ENCODE data around the gene SH2D3C. TPM values are rescaled to one million over a fixed set of nuclear protein-coding genes. Genes with fewer than 3 reads are reported as not detected.
A peak's percentile ranks its signal among the peaks of the same experiment; 100 is the strongest.

Gene SH2D3C
- total RNA-seq, 2 donors from 2014 or later: 23.9 to 29.1 TPM

DNA sequence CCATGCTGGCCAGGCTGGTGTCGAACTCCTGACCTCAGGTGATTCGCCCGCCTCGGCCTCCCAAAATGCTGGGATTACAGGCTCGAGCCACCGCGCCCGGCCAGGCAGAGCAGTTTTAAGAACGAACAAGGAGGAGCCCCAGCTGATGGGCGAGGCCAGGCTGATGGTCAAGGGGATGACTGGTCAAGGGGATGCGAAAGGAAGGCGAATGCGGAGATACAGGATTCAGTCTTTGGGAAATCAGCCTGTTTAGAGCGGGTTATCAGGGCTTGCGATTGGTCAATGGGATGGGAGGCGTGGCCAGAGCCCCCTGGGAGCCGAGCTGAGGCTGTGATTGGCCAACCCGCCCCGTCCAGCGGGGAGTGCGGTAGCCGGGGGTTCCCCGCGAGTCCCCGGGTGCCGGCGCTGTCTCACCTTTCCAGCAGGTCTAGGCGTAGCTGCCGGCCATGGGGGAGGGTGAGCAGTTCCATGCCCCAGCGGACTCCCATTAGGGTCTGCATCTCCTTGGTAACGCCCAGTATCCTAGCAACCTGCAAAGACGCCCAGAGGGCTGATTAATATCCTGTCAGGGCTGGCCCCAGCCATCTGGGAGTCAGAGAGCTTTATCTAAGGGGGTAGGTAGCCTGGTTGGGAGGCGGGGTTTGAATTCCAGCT, 35.9 kb downstream of the SH2D3C start:
- Mint-ChIP-seq H3K4me1 (ENCODE audit: low read depth in 2 of 2) (peaks cover 0 to 8% of the 10 kb centered on the region in 2 donors), H3K4me3 (no peak overlapping the region), H3K27me3 (no peaks in the 10 kb centered on the region), H3K9me3 (no peaks in the 10 kb centered on the region), H3K36me3 (no peaks in the 10 kb centered on the region), H3K27ac (peak overlapping the region in 1 of 2 donors; percentile 61)
- DNase-seq (ENCODE audit: low spot score) (no peak), ATAC-seq (no peak)

DNA sequence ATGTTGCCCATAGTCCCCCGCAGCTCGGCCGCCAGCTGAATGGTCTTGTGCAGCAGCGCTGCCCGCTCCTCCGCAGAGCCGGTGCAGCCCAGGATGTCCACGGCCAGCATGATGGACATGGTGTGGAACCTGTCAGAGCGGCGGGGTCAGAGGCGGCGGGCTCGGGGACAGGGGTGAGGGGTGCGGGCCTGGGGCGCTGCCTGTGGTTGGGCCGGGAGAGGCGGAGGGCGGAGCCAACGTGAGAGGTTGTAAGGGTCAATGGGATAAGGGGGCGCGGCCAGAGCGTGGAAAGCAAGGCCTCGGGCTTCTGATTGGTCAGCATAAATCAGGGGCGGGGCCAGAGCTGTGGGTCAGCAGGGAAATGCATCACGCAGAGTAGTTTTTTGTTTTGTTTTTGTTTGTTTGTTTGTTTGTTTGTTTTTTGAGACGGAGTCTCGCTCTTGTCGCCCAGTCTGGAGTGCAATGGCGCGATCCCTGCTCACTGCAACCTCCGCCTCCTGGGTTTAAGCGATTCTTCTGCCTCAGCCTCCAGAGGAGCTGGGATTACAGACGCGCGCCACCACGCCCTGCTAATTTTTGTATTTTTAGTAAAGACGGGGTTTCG, 36.5 kb downstream of the SH2D3C start:
- peak in 1 of 2 donors; percentile 21 for ATAC-seq
- Mint-ChIP-seq H3K4me1 (ENCODE audit: low read depth in 2 of 2) (peaks cover 0 to 2% of the 10 kb centered on the region in 2 donors), H3K9me3 (no peaks in the 10 kb centered on the region), H3K27ac (peak overlapping the region; percentile 31 to 61), H3K4me3 (no peak overlapping the region), H3K36me3 (no peaks in the 10 kb centered on the region), H3K27me3 (no peaks in the 10 kb centered on the region)
- no peak for DNase-seq (ENCODE audit: low spot score)

DNA sequence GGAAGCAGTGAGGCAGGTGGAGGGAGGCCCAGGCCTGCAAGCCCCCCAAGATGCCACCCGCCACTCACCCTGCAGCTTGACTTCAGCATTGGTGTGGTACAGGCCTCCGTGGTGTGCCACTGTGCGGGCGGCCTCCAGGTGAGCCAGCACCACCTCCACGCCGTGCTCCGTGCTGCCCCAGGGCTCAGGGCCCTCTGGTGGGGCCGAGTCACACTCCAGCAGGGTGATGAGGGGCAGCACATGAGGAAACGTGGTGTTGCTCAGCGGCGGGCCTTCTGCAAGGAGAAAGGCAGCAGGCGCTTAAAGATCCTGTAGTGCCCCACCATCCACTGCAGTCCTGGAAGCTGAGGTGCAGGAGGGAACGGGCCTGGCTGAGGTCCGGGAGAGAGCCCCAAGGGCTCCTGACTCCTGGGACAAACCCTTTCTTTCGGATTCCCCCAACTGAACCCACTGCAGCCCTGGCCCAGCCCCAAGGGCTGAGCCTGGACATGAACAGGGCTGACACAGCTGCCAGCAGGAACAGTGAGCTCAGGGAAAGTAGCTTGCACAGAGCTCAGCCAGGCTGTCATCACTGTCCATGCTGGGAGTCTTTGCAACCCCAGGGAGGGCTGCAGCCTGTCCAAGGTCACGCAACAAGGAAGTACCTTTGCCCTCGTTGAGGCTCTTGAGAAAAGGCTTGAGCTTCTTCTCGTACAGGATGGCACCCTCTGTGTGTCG, 38.7 kb downstream of the SH2D3C start:
- Mint-ChIP-seq H3K27me3 (no peaks in the 10 kb centered on the region), H3K27ac (no peak overlapping the region), H3K4me1 (ENCODE audit: low read depth in 2 of 2) (peaks cover 9 to 12% of the 10 kb centered on the region in 2 donors), H3K9me3 (no peaks in the 10 kb centered on the region), H3K4me3 (no peak overlapping the region), H3K36me3 (no peaks in the 10 kb centered on the region)
- DNase-seq (ENCODE audit: low spot score): no peak
- ATAC-seq: no peak

DNA sequence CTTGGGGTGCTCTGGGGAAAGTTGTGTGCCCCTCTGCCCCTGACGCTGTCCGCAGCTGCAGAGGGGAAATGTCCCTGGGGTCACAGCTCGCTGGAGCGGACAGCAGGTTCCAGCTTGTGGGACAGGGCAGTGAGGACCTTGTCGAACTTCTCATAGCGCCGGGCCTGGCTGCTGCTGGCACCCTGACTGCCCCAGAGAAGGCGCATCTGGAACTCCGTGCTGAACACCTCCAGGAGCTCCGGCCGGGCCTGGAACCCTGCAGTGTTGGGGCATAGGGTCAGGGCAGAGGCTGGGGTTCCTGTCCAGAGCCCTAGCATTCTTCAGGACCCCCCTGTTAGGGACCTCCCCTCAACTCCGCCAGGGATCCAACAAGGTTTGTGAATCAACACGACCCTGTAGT, 39.8 kb downstream of the SH2D3C start:
- Mint-ChIP-seq H3K36me3 (no peaks in the 10 kb centered on the region), H3K4me3 (no peak overlapping the region), H3K4me1 (ENCODE audit: low read depth in 2 of 2) (peaks cover 16% of the 10 kb centered on the region in 2 donors), H3K9me3 (no peaks in the 10 kb centered on the region), H3K27me3 (no peaks in the 10 kb centered on the region), H3K27ac (peak overlapping the region; percentile 50 to 69)
- no peak for DNase-seq (ENCODE audit: low spot score)
- no peak for ATAC-seq

DNA sequence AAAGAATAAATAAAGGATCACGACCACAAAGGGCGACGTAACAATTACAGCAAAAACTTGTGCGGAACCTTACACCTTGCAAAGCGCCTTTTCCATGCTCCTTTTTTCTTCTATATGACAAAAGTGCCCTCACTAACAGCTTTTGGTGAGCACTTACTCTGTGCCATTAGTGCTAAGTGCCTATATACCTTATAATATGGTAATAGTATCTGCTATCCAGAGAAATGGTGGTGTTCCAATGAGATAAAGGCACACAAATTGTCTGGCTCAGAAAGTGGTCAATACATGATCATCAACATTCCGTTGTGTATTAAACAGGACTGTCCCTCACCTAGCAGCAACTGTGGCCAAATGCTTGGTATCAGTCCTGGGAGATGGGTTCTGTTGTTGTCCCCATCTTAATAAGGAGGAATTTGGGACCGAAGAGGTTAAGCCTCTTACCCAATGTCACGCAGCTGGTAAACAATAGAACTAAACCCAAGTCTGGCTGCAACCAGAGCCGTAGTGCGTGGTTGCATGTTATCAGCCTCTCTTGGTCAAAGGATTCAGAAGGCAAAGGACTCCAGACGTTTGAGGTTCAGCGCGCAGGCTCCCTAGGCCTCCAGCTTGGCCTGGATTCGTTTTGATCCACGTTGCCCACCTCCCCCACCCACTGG, 42.8 kb downstream of the SH2D3C start:
- ATAC-seq: no peak
- no peak for DNase-seq (ENCODE audit: low spot score)
- Mint-ChIP-seq H3K27me3 (no peaks in the 10 kb centered on the region), H3K27ac (peak overlapping the region; percentile 75 to 85), H3K4me3 (peak overlapping the region; percentile 78), H3K4me1 (ENCODE audit: low read depth in 2 of 2) (peaks cover 19 to 22% of the 10 kb centered on the region in 2 donors), H3K9me3 (no peaks in the 10 kb centered on the region), H3K36me3 (no peaks in the 10 kb centered on the region)

DNA sequence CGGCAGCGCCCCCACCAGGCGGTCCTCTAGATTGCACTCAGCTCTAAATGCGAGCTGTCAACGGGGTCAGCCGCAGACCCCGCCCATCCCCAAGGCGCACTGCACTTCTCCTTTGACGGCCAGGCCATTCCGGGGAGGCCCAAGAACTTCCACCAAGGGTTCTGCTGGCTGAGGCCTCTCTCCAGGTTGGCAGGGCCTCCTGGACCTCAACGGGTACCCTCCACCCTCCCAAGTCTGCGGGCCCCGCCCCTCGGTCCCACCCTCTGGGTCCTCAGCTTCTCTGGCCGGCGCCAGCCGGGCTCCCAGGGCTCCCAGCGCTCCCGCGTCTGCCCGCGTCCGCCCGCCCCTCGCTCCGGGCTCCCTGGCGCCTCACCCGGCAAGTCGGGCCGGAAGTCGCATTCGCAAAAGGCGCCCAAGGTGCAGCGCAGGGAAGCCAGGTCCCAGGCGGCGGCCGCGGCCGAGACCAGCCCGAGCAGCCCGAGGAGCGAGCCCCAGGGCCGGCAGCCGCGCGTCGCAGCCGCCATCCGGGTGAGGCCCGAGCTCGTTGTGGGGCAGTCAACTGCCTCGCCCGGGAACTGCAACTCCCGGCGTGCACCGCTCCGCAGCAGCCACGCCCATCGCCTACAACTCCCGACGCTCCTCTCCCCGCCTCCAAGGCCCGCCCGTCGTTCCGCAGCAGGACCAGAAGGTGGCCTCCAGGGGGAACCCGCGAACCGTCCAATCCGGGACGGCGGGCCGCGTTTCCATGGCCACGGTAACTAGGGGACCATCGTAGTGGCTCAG, 43.5 kb downstream of the SH2D3C start, which contains the start of gene TOR2A:
TSS of gene TOR2A (minus strand) at position 548 of the 783 bp plus-strand sequence. CDS start at position 524, 24 bp downstream.
- H3K4me1 Mint-ChIP-seq (ENCODE audit: low read depth in 2 of 2): peaks cover 19 to 22% of the 10 kb centered on the region in 2 donors
- H3K4me3 Mint-ChIP-seq: peak within 1 kb of the TSS; percentile 78
- ATAC-seq: peak; percentile 96 to 97
- H3K9me3 Mint-ChIP-seq: no peaks in the 10 kb centered on the region
- no peaks in the 10 kb centered on the region for H3K27me3 Mint-ChIP-seq
- peak; percentile 97 for DNase-seq (ENCODE audit: low spot score)
- no peaks in the 10 kb centered on the region for H3K36me3 Mint-ChIP-seq
- peak within 1 kb of the TSS; percentile 75 to 85 for H3K27ac Mint-ChIP-seq

DNA sequence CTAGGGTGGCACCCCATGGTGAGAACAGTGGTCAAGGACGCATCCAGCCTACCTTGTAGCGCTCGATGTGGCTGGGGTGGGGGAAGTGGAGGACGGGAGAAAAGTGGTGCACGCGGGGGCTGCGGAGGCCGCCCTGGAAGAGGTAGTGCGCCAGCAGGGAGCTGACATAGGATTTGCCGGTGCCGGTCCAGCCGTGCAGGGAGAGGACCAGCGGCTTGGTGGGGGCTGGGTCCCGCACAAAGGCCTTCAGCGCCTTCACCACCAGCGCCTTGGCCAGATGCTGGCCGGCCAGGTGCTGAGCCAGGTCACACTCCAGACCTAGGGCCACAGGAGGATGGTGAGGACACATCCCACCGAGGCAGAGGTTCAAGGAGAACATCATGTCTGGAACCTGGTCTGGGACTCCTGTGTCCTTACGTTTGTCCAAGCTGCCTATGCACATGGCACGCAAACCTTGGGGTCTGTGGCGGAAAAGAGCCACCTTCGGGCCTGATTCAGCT, 44.2 kb downstream of the SH2D3C start:
- DNase-seq (ENCODE audit: low spot score) (no peak), ATAC-seq (no peak)
- Mint-ChIP-seq H3K36me3 (no peaks in the 10 kb centered on the region), H3K27me3 (no peaks in the 10 kb centered on the region), H3K4me3 (peak overlapping the region; percentile 78), H3K9me3 (no peaks in the 10 kb centered on the region), H3K27ac (peak overlapping the region; percentile 41 to 85), H3K4me1 (ENCODE audit: low read depth in 2 of 2) (peaks cover 19 to 22% of the 10 kb centered on the region in 2 donors)

DNA sequence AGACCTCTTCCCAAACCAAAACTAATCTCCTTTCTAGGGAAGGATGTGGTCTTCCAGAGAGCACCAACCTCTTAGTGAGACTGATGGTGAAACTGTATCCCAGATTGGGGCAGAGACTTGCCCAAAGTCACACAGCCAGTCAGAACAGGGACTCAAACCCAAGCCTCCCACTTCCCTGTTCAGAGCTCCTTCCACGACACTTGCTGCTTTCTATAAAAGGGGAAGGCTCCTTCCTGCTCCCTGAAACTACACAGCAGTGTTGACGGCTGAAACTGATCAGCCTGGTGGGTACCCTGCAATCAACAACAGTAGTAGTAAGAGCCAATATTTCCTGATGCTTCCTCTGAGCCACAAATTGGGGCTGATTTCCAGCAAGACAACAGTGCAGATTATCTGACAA, 44.9 kb downstream of the SH2D3C start:
- Mint-ChIP-seq H3K9me3 (no peaks in the 10 kb centered on the region), H3K4me1 (ENCODE audit: low read depth in 2 of 2) (peaks cover 19 to 22% of the 10 kb centered on the region in 2 donors), H3K27me3 (no peaks in the 10 kb centered on the region), H3K4me3 (peak overlapping the region; percentile 57), H3K27ac (peak overlapping the region; percentile 41 to 85), H3K36me3 (no peaks in the 10 kb centered on the region)
- no peak for ATAC-seq
- no peak for DNase-seq (ENCODE audit: low spot score)

DNA sequence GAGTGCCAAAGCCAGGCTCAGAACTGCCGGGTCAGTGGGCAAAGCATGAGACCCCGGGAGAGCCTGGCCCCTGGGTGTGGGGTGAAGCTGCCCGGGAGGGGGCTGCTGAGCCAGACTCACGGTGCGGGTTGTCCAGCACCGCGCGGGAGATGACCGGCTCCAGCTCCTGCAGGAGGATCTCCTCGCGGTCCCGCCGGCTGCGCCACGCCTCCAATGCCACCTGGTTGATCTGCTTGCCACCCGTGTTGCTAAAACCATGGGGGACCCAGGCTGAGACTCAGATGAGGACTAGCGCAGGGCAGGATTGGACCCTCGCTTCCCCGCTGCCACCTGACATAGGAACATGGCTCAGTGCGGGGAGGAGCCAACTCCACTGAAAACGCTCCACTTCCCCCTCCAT, 46.0 kb downstream of the SH2D3C start:
- no peaks in the 10 kb centered on the region for H3K9me3 Mint-ChIP-seq
- ATAC-seq (no peak), DNase-seq (ENCODE audit: low spot score) (no peak)
- H3K27ac Mint-ChIP-seq: no peak overlapping the region
- no peaks in the 10 kb centered on the region for H3K36me3 Mint-ChIP-seq
- H3K27me3 Mint-ChIP-seq: no peaks in the 10 kb centered on the region
- no peak overlapping the region for H3K4me3 Mint-ChIP-seq
- H3K4me1 Mint-ChIP-seq (ENCODE audit: low read depth in 2 of 2): peaks cover 19 to 22% of the 10 kb centered on the region in 2 donors

DNA sequence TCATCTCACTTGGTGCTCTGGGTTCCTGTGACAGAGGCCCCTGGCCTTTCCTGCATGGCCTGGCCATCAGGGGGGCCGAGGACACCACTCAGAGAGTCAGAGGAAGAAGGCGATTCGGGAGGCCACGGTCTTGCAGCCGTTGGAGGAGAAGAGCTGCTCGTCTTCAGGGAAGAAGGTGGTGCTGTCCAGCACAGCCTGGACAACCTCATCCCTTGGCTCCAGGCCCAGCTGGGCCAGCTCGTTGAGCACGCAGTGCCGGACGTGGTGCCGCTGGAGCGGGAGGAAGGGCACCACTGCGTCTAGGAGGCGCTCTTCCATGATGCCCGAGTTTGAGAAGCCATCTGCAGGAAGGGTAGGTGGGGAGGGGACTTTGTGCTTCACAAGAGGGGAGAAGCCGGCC, 46.5 kb downstream of the SH2D3C start:
- Mint-ChIP-seq H3K9me3 (no peaks in the 10 kb centered on the region), H3K27me3 (no peaks in the 10 kb centered on the region), H3K4me1 (ENCODE audit: low read depth in 2 of 2) (peaks cover 19 to 22% of the 10 kb centered on the region in 2 donors), H3K27ac (no peak overlapping the region), H3K36me3 (no peaks in the 10 kb centered on the region), H3K4me3 (no peak overlapping the region)
- ATAC-seq (no peak), DNase-seq (ENCODE audit: low spot score) (no peak)

DNA sequence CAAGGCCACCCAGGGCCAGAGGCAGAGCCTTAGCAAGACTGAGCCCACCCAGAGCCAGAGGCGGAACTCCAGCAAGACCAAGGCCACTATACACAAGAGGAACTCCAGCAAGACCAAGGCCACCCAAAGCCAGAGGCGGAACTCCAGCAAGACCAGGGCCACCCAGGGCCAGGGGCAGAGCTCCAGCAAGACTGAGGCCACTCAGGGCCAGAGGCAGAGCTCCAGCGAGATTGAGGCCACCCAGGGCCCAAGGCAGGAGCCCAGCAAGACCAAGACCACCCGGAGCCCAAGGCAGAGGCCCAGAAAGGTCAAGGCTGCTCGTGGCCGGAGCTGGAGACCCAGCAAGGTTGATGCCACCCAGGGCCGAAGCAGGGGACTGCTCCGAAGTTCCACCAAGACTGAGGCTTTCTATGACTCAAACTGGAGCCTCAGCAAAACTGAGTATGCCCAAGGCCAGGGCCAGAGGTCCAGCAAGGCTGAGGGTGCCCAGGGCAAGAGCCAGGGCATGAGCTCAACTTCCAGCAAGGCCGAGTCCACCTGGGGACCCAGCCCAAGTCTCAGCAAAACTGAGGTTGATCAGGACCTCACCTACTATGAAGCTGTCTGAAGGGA, 47.6 kb downstream of the SH2D3C start:
- no peak overlapping the region for H3K4me3 Mint-ChIP-seq
- H3K9me3 Mint-ChIP-seq: no peaks in the 10 kb centered on the region
- DNase-seq (ENCODE audit: low spot score) (no peak), ATAC-seq (no peak)
- H3K27ac Mint-ChIP-seq: no peak overlapping the region
- H3K36me3 Mint-ChIP-seq: no peaks in the 10 kb centered on the region
- no peaks in the 10 kb centered on the region for H3K27me3 Mint-ChIP-seq
- peaks cover 13 to 19% of the 10 kb centered on the region in 2 donors for H3K4me1 Mint-ChIP-seq (ENCODE audit: low read depth in 2 of 2)

DNA sequence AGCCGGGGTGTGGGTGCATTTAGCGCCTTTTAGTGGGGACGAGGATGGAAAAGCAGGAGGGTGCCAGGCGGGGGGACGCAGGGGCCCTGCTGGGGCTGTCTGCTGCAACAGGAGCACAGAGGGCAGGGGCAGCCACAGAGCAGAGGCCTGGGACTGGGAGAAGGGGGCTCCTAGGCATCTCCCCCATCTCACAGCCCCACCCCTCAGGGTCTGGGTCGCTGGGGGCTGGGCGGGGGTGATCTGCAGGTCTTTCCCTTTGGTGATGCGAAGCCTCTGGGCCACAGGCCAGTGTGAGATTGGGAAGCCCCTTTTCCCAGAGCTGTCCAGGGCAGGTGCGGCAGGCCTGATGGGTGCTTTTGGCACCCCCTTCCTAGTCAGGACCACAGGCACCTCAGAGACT, 48.2 kb downstream of the SH2D3C start:
- no peak overlapping the region for H3K4me3 Mint-ChIP-seq

More for the DNA sequence above, 48.2 kb downstream of the SH2D3C start:
- Mint-ChIP-seq H3K4me1 (ENCODE audit: low read depth in 2 of 2) (peaks cover 9 to 14% of the 10 kb centered on the region in 2 donors), H3K27me3 (no peaks in the 10 kb centered on the region), H3K27ac (no peak overlapping the region), H3K36me3 (no peaks in the 10 kb centered on the region), H3K9me3 (no peaks in the 10 kb centered on the region)
- DNase-seq (ENCODE audit: low spot score): no peak
- no peak for ATAC-seq
